Neural progenitor cell (in vitro differentiated cells): ENCODE results near the gene PPY.

Experiments
- CTCF ChIP-seq: fragments of 200-600 bp; sonication (generic); IDR thresholded peaks from 2 replicates; pipeline ENCODE4 v1.5.1; 2017; ENCODE audit warnings: antibody characterized with exemption, mild to moderate bottlenecking
- EZH2 ChIP-seq: fragments of 200-600 bp; sonication (generic); IDR thresholded peaks from 2 replicates; pipeline ENCODE4 v1.6.1; 2017; ENCODE audit warnings: antibody characterized with exemption, mild to moderate bottlenecking, moderate library complexity

GRCh38 chr17:43983196-43983514 is 40.9 kb upstream of the PPY start:
- TF ChIP-seq CTCF (no peak), EZH2 (no peak)
